Measurements from ENCODE around the gene CRBN.

DNA sequence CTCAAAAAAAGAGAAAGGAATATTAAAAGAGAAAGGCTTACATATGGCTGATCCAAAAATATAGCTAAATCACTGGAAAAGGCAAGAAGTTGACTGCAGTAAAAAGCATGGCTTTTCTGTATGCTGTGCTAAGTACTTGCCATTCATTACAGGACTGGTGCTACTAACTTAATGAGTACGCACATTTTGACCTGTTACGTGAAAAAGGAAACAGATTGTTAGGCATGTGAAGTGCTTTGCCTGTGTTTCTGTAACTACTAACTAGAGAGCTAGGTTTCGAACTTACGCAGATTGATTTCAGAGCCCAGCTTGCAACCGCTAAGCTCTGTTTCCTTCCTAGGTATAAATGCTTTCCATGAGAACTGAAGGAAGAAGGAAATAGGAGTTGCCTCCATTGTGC, 49.9 kb downstream of the CRBN start:
- TF ChIP-seq, protein P1, sequence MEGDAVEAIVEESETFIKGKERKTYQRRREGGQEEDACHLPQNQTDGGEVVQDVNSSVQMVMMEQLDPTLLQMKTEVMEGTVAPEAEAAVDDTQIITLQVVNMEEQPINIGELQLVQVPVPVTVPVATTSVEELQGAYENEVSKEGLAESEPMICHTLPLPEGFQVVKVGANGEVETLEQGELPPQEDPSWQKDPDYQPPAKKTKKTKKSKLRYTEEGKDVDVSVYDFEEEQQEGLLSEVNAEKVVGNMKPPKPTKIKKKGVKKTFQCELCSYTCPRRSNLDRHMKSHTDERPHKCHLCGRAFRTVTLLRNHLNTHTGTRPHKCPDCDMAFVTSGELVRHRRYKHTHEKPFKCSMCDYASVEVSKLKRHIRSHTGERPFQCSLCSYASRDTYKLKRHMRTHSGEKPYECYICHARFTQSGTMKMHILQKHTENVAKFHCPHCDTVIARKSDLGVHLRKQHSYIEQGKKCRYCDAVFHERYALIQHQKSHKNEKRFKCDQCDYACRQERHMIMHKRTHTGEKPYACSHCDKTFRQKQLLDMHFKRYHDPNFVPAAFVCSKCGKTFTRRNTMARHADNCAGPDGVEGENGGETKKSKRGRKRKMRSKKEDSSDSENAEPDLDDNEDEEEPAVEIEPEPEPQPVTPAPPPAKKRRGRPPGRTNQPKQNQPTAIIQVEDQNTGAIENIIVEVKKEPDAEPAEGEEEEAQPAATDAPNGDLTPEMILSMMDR (IDR thresholded peaks at IDR 0.05) = no peak
- no peak for TF ChIP-seq POLR2A (IDR thresholded peaks at IDR 0.05)

Data from uterus (tissue), 2 donors.